ENCODE measurements around the gene KCNH5. TPM values are rescaled to one million over a fixed set of nuclear protein-coding genes. Genes with fewer than 3 reads are reported as not detected.

The KCNH5 gene
- total RNA-seq, 1 donor from 2014 or later = under 0.01 TPM

DNA sequence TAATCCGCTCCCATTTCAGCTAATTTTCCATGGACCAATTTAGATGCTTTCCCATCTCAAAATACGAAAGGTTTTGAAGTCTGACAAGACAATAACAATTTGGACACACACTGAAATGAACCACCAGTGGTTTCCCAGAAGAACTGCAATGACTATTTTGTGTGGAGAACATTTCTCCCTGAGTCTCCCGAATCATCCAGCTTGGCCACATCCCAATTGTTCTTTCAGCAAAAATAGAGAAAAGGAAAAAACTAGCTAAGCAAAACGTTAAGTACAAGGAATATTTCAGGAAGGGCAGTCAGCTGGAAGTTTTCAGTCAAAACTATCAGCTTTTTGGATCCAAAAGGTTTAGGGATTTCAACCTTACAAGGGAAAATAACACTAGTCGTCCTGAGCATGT, 390.6 kb downstream of the KCNH5 start:
- H3K9ac ChIP-seq (ENCODE audit: low read depth in 1 of 3, low read length in 3 of 3) = no peak overlapping the region
- no peaks in the 10 kb centered on the region for H3K36me3 ChIP-seq (ENCODE audit: control insufficient read depth in 3 of 3, insufficient read depth in 3 of 3, low read length in 3 of 3)
- H3K27ac ChIP-seq (ENCODE audit: low read depth, low read length) = no peak overlapping the region
- H3K9me3 ChIP-seq (ENCODE audit: control insufficient read depth in 3 of 3, low read length in 3 of 3) = no peaks in the 10 kb centered on the region
- no peak overlapping the region for H3K4me3 ChIP-seq (ENCODE audit: low read length in 3 of 3)
- H3K4me1 ChIP-seq (ENCODE audit: control insufficient read depth in 3 of 3, insufficient read depth in 3 of 3, low read length in 3 of 3) = no peaks in the 10 kb centered on the region
- no peaks in the 10 kb centered on the region for H3K27me3 ChIP-seq (ENCODE audit: control insufficient read depth in 3 of 3, insufficient read depth in 3 of 3, low read length in 3 of 3)

Other genes with a start within 250 kb of the KCNH5 start
- gene RHOJ, start 159.0 kb upstream of the KCNH5 start, total RNA-seq = 7.3 TPM